GDM1 (cell line): ENCODE measurements around the gene ACTR6.
A peak's percentile ranks its signal among the peaks of the same experiment; 100 is the strongest.
"Not testable (repeated sequence)": the region's sequence is repeated elsewhere in the genome, so short reads cannot be mapped to it uniquely, and the experiment has no call there.

Experiments used
- DNase-seq: peaks from one replicate; lab custom pipeline; 2025; lab: John Stamatoyannopoulos, UW

The ACTR6 gene

DNA sequence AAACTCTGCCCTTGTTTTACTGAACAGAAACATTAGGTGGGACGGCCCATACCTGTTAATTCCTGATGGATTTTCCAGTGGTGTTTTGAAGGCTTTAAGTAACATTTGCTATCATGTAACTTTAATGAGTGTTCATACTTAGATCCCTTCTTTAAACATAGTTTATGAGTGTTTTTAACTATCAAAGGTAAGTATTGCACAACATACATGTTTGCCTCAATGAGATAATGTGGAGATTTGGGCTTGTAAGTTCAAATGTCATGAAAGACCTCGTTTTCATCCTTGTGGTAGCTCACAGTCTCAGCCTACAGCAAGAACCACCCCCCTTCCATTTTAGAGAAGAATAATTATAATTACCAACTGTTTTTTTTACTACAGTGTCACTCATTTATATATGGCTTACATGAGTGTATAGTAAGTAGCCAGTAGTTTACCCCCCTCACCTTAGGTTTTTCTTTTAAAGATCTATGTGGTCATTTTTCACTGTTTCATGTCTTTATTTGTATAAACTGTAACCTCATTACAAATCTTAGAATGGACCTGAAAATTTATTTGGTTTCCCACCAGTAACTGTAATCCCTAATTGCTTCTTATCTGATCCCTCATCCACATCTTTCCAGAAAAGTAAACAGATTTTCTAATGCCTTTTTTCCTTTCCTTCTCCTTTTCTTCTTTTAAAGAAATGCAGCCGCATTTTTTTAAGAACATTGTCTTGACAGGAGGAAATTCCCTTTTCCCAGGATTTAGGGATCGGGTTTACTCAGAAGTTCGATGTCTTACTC, 18.9 kb downstream of the ACTR6 start:
- no peak for DNase-seq

GRCh38 chr12:100221523-100221922, 20.9 kb downstream of the ACTR6 start:
- no peak for DNase-seq

DNA sequence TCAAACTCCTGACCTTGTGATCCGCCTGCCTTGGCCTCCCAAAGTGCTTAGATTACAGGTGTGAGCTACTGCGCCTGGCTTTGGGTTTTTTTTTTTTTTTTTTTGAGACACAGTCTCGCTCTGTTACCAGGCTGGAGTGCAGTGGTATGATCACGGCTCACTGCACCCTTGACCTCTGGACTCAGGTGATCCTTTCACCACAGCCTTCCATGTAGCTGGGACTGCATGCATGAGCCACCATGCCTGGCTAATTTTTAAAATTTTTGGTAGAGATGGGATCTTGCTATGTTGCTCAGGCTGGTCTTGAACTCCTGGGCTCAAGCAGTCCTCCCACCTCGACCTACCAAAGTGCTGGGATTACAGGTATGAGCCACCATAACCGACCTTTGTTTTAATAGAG, 21.6 kb downstream of the ACTR6 start:
- not testable (repeated sequence) for DNase-seq

GRCh38 chr12:100225491-100225890, 24.9 kb downstream of the ACTR6 start:
- DNase-seq: no peak

GRCh38 chr12:100229036-100229635, 28.5 kb downstream of the ACTR6 start:
- no peak for DNase-seq

- no peak for DNase-seq
Measured at GRCh38 chr12:100229876-100230275, 29.3 kb downstream of the ACTR6 start.

- DNase-seq: not testable (repeated sequence)
Measured at GRCh38 chr12:100231873-100232272, 31.3 kb downstream of the ACTR6 start.

GRCh38 chr12:100234166-100234565, 33.6 kb downstream of the ACTR6 start:
- no peak for DNase-seq

- DNase-seq: no peak
Measured at GRCh38 chr12:100234591-100235304, 34.1 kb downstream of the ACTR6 start.

DNA sequence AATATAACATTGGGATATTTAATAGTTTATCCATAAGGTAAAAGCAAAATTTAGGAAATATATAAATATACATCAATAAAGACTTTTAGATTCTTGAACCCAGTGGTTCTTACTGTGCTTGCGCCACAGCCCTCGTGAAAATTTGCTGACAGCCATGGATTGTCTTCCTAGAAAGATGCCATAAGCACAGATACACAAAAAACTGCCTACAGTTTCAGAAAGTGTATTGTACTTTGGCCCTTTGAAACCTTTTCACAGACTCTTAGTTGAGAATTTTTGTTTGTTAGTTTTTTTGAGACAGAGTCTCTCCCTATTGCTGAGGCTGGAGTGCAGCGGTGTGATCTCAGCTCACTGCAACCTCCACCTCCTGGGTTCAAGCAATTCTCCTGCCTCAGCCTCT, 38.2 kb downstream of the ACTR6 start:
- DNase-seq: no peak

DNA sequence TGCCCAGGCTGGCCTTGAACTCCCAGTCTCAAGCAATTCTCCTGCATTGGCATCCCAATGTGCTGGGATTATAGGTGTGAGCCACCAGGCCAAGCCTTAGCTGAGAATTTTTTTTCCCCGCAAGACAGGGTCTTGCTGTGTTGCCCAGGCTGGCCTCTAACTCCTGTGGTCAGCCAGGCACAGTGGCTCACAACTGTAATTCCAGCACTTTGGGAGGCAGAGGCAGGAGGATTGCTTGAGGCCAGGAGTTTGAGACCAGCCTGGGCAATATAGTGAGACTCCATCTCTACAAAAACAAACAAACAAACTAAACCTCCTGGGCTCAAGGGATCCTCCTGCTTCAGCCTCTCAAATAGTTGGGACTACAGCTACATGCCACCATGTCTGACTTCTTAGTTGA, 39.0 kb downstream of the ACTR6 start:
- no peak for DNase-seq

GRCh38 chr12:100243137-100243536, 42.5 kb downstream of the ACTR6 start:
- DNase-seq: no peak

- no peak for DNase-seq
Measured at GRCh38 chr12:100247765-100248164, 47.1 kb downstream of the ACTR6 start.

- DNase-seq: no peak
Measured at GRCh38 chr12:100248886-100249285, 48.3 kb downstream of the ACTR6 start.

DNA sequence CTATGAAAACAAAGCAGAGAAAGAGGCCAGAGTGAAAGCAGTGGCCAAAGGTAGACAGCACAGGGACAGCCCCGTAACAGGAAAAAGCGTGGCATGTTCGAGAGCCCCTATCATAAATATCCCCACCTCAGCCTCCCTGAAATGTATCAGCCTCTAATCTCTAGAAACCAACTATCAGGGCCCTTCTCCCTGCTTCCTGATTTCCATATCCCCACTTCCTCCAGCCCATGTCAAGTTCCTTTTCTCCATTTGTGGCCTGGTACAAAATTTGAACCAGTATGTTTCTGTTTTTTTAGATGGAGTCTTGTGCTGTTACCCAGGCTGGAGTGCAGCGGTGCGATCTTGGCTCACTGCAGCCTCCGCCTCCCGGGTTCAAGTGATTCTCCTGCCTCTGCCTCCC, 49.3 kb downstream of the ACTR6 start:
- DNase-seq: peak; percentile 42

DNA sequence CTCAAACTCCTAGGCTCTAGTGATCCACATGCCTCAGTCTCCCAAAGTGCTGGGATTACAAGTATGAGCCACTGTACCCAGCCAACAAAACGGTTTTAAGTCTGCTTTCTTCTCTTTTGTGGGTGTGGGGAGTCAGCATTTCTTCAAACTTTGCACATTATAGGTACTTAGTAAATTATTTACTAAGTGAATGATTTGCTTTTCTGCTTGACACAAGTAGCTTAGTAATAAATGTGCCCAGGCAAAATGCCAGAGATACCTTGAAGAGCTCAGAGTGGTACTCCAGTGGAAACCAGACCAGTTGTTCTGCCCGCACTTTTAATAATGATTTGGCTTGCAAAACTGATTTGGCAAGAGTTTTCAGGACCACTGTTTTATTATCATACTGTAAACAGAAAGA, 51.3 kb downstream of the ACTR6 start:
- DNase-seq: no peak

- DNase-seq: no peak
Measured at GRCh38 chr12:100253437-100253836, 52.8 kb downstream of the ACTR6 start.

DNA sequence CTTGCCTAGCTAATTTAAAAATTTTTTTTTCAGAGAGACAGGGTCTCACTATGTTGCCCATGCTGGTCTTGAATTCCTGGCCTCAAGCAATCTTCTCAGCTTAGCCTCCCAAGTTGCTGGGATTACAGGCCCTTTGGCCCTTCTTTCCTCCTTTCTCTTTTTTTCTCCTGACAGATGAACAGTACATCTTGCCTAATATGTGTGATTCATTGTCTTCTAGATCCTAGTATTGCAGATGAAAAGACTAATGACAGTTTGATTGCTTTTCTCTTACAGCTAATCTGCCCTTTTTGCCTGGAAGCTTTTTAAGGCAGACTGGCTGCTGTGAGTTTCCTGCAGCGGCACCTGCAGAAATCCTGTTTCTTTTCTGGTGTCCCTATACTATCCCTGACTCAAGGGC, 54.3 kb downstream of the ACTR6 start:
- no peak for DNase-seq

DNA sequence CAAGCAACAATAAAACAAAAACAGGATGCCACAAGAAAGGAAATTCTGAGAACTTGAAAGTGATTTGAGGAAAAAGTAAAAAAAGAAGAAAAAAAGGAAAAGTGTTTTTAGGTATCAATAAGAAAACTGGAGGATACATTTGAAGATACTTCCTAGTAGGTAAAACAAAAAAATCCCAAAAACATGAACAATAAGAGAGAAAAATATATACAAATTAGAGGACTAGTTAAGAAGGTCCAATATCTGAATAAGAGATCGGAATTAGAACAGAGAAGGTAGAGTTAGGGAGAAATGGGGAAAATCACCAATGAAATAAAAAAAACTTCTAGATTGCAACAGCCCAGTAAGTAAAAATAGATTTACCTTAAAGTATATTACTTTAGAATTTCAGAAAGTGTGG, 57.5 kb downstream of the ACTR6 start:
- no peak for DNase-seq

DNA sequence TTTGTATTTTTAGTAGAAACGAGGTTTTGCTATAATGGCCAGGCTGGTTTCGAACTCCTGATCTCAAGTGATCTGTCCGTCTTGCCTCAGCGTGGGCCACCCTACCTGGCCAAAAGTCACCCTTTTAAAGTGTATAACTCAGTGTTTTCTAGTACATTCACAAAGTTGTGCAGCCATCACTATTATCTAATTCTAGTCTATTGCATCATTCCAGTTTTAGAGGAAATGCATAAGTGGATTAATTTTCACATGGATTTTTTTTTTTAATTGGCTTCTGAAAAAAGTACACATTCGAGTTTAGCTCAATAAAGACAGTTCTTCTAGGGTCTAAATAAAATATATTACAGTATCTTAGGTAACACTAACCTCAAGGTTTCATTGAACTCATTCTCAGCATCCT, 62.5 kb downstream of the ACTR6 start:
- DNase-seq: no peak

GRCh38 chr12:100265107-100265506, 64.5 kb downstream of the ACTR6 start:
- DNase-seq: not testable (repeated sequence)

DNA sequence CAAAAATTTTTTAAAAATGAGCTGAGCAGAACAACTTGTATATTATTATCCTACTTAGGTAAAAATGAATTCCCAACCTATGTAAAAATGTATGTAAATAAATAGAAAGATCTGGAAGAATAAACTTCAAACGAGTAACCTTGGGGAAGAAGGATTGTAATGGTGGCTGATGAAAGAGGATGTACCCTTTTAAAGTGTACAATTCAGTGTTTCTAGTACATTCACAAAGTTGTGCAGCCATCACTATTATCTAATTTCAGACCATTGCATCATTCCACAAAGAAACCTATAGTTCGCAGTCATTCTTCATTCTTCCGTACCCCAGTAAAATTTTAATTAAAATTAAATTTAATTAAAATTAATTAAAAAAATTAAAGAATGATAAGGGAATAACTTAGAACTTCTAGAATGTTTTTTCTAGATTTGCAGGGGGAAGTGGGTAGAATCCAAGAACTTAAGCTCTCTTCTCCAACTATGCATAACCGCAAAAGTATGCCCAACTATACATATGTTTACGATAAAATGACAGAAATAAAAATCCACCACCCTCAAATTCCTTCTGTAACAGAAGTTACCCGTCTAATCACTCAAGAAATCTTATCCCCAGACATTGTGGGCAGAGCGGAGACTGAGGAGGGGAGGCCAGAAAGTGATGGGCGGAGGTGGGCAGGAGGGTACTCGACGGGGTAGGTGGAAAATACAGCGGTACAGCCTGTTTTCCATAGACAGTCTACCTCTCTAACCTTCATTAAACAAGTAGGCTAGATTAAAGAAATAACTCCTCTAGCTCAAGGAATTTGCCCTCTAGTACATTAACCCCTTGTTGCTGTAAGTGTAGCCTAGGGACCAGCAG, 65.3 kb downstream of the ACTR6 start:
- DNase-seq: no peak

DNA sequence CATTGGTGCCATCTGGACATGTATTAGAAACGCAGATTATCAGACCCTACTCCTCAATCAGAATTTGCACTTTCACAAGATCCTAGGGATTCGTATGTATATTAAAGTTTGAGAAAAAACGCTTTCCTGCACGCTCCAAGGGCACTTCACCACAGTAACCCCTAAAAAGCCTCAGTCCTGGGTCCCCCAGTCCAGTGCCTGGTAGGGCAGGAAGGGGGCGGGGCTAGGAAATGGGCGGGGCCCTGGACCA, 65.9 kb downstream of the ACTR6 start:
- no peak for DNase-seq
